Left renal cortex interstitium (tissue), 4 donors: ENCODE measurements around the gene RASEF. TPM values are rescaled to one million over a fixed set of nuclear protein-coding genes. Genes with fewer than 3 reads are reported as not detected.
"Not testable (repeated sequence)": the region's sequence is repeated elsewhere in the genome, so short reads cannot be mapped to it uniquely, and the experiment has no call there.

Experiments
- DNase-seq, 4 donors: peaks; one replicate each; pipeline ENCODE4 v3.0.0-alpha.2; 2013; ENCODE audit warnings: low read depth in 4 of 4, low spot score in 2 of 4, missing footprints in 1 of 4
- polyA plus RNA-seq, 4 donors: library from polyadenylated mRNA; unstranded; fragments of 120-200 nt; gene quantifications; one replicate each; pipeline ENCODE4 v1.2.1, GENCODE V29; 2013; ENCODE audit not compliant: insufficient read length in 4 of 4

Gene RASEF
- polyA plus RNA-seq, 4 donors = 6.7 to 7.9 (median 7.2) TPM

DNA sequence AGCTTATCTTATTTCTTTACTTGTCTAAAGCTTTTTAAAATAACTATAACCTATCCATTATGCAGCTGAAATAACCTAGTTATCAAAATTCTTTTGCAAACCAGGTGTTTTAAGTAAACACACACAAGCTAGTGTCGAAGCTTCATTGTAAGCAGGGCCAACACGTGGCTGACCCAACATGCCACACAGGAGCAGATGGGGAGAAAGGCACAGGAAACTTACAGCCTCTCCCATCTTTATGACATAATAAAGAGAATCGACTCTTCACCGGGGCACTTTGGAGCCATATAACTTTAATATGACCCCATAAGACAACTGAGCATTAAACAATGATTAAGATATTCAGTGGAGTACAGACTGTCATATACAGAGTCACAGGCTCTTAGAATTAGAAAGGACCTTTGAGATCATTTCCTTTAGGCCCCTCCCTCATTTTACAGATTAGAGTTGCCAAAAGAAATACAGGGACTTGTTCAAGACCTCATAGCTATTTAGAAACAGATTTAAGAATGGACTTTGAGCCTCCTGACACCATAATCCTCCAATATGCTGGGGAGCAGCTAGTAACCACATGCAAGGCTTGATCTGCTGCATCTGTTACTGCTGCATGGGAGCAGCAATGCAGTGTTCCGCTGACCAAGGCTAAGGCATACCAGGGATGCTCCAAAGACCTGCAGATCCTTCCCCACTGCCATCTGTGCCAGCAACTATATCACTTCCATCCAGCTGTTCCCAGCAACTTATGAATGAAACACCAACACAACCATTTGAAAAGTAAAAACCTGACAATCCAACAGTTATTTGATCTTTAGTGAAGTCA is 75.4 kb downstream of the RASEF start:
- DNase-seq = no peak

DNA sequence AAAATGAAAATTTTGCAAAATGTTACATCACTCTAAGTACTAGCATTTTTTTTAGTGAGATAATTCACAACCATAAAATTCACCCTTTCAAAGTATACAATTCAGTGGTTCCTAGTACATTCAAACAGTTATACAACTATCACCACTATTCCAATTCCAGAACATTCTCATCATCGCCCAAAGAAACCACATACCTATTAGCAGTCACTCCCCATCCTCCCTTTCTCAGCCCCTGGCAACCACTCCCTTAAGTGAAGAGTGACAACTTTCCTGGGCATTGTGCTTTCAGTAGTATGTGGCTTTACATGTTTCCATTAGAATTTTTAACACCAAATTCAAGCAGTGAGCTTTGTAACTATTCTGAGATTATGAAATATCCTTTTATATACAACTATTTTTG is 81.4 kb downstream of the RASEF start:
- no peak for DNase-seq

GRCh38 chr9:82975176-82975575 is 87.8 kb downstream of the RASEF start:
- no peak for DNase-seq

GRCh38 chr9:82972446-82972845 is 90.5 kb downstream of the RASEF start:
- no peak for DNase-seq

- DNase-seq = no peak
Observed at GRCh38 chr9:82970359-82970758, 92.6 kb downstream of the RASEF start.

DNA sequence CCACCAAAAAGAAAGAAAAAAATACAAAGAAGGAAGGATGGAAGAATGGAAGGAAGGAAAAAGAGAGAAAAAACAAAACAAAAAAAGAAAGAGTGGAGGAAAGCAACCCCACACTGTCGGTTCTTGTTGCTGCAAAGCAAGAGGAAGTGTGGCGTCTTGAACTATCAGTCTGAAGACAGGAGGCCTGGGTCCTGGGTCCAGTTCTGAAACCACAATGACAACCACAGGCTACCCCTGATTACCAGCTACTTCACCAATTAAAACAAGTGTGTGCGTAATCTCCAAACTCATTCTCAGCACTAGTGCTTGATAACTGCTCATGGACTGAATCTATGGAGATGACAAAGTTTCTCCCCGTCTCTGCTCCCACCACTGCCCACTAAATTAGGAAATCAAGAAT is 93.7 kb downstream of the RASEF start:
- no peak for DNase-seq

DNA sequence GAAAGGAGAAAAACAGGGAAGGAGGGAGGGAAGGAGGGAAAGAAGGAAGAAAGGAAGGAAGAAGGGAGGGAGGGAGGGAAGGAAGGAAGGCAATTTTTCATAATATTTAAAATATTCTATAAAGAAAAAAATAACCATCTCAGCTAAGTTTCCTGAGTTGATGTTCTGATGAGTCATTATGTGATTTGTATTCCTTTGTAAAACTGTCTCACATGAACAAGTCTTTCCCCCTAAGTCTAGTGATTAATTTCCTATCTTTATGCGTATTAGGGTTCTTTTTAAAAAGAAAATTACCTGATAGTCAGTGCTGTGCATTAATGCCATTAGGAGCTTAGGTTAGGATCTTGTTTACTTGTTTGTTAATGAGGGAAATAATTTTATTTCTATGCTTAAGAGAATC is 94.1 kb downstream of the RASEF start:
- DNase-seq = no peak

GRCh38 chr9:82968388-82968787 is 94.6 kb downstream of the RASEF start:
- no peak for DNase-seq

DNA sequence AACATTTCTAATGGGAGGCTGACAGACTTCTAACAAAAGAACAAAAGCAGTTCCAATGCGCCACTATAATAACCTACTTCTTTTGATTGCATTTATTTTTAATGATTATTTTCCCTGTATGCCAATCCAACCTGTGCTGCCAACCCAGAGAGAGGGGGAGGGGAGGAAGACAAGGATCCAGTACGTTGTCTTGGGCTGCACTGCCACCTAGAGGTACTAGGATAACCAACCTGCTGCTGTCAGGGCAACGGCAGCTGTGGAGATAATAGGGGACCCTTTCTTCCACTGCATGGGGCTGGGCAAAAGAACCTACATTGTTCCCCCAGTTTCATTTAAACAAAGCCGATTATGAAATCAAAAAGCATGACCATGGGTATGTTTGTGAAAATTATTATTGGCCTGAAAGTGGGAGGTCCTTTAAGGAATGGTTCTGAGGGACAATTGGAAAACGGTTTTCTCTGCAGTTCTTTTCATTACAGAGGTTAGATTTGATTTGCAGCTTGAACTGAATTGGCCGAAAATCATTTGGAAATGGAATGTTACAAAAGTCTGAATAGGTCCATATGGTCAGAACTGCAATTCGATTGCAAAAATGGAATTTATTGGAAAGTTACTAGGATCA is 101.3 kb downstream of the RASEF start:
- peak; percentile 56 to 87 (median 64) for DNase-seq

DNA sequence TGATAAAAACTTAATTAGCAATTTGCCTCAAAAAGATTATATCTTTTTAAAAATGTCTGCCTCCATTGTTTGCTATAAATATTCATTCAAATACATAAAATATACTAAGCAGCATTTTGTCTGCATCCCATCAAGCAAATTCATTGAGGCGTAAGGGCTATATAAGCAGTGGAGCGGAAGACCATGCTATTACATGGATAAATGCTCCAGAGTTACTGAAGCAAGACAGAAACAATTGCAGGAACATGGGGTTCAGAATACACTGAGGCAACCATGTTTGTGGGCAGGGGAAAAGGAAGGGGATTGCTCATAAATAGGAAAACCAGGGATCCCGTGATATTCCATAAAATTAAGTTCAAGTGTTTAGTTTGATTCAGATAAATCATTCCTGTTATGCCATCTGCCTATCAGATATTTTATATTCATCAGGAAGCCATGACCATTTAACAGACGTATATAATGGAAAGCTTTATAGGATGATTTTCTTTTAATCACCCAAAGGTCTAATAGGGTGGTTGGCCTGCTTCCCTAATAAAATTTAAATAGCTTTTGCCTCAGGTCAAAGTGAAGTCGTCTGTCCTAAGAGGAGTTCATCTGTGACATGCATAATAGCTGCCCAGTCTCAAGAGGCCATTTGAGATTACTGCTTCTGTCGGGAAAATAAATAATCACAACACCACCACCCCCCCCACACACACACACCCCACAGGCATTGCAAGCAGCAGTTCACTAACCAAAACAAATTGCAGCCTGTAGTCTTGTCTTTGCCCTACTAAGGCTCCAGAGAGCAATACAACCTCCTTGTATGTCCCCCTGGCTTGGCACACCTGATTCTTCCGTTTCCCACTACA is 105.2 kb downstream of the RASEF start:
- peak in 2 of 4 donors; percentile 25 to 26 for DNase-seq

- DNase-seq = no peak
Observed at GRCh38 chr9:82949203-82949602, 113.7 kb downstream of the RASEF start.

GRCh38 chr9:82940376-82940775 is 122.6 kb downstream of the RASEF start:
- DNase-seq = no peak

DNA sequence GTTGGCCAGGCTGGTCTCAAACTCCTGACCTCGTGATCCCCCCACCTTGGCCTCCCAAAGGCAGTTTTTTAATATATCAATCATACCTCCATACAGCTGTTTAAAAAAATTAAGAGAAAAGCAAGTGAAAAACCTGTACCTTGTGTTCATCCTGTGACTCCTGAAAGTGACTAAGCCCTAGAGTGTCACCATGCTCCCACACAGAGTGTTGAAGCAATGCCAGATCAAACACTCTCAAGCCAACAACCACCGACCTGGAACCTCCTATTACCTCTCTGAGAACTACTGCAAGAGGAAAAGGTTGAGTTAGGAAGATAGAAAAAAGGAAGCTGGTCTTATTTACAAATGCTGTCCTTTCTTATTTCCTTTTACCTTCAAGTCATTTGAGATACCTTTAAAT is 123.5 kb downstream of the RASEF start:
- no peak for DNase-seq

DNA sequence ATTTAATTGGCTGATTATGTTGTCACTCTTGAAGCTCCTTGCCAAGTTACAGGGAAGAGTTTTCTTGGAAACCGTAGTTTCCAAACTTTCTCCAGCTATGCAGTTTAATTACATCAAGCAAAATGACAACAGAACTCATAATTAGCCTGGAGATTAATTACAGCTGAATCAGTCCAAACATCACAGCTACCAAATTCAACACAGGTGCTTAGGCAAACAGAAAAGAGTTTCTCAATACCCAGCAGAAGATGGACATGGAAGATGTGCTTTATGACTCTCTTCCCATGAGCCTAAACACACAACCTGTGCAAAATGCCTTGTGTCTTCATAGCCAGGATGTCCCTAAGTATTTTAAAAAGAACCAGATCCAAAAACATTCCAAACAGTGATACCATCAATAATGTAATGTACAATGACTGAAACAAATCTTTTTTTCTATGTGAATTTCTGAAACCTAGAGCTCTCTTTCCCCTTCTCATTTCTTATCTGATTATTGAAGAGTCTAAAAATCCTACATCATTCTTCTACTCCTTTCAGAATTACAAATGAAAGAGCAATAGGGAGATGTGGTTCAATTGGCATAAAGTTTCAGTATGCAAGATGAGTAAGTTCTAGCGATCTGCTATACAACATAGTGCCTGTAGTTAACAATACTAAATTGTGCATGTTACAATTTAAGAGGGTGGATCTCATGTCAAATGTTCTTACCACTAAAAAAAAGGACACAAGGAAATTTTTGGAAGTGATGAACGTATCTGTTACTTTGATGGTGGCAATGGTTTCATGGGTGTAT is 124.3 kb downstream of the RASEF start:
- no peak for DNase-seq

- DNase-seq = not testable (repeated sequence)
Observed at GRCh38 chr9:82936561-82936960, 126.4 kb downstream of the RASEF start.

DNA sequence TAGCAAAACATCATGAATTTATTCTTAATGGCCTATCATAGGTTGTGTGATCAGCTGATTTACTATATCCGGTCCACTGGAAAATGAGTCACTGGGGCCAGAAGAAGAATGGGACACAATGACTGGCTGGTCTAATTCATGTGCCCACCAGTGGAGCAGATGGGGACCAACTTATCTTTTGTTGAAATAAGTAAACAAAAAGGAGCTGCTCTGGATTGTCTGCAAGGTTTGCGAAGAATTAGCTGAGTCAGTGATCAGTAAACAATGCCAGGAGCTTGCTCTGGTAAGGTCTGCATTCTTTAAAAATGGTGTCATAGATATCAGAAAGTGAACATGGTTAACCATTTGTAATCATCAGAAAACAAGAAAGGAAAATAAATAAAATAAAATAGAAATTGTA is 128.0 kb downstream of the RASEF start:
- no peak for DNase-seq

- not testable (repeated sequence) for DNase-seq
Observed at GRCh38 chr9:82934025-82934424, 128.9 kb downstream of the RASEF start.

- no peak for DNase-seq
Observed at GRCh38 chr9:82930116-82930515, 132.8 kb downstream of the RASEF start.
